Neural cell (in vitro differentiated cells): Measurements from ENCODE around the gene LIMCH1.

Experiments used
- MXI1 ChIP-seq: fragments of 450-650 bp; conservative IDR thresholded peaks from 2 replicates; pipeline ENCODE4 v1.6.1; 2014; ENCODE audit warnings: antibody characterized with exemption, mild to moderate bottlenecking; ENCODE audit not compliant: poor library complexity, severe bottlenecking
- TF ChIP-seq, protein P1 (sequence below): fragments of 450-650 bp; IDR thresholded peaks from 2 replicates; pipeline ENCODE4 v1.5.1; 2014; ENCODE audit warnings: antibody characterized with exemption, mild to moderate bottlenecking, moderate library complexity; ENCODE audit not compliant: poor library complexity, severe bottlenecking

DNA sequence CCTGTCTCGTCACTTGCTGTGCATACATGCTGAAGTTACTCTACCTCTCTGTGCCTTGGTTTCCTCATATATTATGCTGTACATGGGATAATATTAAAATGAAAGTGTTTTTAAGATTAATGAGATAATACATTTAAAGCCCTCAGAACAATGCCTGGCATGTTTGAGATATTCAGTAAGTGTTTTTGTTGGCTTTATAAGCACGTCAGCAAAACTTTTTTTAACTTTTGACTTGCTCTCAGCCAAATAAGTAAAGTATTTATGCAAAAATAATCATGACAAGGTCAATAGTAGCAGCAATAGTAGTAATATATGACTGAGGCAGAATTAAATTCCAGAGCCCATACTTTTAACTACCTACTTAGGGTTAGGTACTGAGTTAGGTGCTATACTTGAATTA is 29.2 kb downstream of the LIMCH1 start:
- TF ChIP-seq, protein P1, sequence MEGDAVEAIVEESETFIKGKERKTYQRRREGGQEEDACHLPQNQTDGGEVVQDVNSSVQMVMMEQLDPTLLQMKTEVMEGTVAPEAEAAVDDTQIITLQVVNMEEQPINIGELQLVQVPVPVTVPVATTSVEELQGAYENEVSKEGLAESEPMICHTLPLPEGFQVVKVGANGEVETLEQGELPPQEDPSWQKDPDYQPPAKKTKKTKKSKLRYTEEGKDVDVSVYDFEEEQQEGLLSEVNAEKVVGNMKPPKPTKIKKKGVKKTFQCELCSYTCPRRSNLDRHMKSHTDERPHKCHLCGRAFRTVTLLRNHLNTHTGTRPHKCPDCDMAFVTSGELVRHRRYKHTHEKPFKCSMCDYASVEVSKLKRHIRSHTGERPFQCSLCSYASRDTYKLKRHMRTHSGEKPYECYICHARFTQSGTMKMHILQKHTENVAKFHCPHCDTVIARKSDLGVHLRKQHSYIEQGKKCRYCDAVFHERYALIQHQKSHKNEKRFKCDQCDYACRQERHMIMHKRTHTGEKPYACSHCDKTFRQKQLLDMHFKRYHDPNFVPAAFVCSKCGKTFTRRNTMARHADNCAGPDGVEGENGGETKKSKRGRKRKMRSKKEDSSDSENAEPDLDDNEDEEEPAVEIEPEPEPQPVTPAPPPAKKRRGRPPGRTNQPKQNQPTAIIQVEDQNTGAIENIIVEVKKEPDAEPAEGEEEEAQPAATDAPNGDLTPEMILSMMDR, result no peak
- TF ChIP-seq MXI1, result no peak
